Kasumi-1 (cell line): Measurements from ENCODE around the gene CIAO2A.
"Not testable (repeated sequence)": the region's sequence is repeated elsewhere in the genome, so short reads cannot be mapped to it uniquely, and the experiment has no call there.

Experiments used
- DNase-seq, 2 experiments: peaks; one replicate each; lab custom pipeline; 2025; lab: John Stamatoyannopoulos, UW

Gene CIAO2A, protein sequence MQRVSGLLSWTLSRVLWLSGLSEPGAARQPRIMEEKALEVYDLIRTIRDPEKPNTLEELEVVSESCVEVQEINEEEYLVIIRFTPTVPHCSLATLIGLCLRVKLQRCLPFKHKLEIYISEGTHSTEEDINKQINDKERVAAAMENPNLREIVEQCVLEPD

DNA sequence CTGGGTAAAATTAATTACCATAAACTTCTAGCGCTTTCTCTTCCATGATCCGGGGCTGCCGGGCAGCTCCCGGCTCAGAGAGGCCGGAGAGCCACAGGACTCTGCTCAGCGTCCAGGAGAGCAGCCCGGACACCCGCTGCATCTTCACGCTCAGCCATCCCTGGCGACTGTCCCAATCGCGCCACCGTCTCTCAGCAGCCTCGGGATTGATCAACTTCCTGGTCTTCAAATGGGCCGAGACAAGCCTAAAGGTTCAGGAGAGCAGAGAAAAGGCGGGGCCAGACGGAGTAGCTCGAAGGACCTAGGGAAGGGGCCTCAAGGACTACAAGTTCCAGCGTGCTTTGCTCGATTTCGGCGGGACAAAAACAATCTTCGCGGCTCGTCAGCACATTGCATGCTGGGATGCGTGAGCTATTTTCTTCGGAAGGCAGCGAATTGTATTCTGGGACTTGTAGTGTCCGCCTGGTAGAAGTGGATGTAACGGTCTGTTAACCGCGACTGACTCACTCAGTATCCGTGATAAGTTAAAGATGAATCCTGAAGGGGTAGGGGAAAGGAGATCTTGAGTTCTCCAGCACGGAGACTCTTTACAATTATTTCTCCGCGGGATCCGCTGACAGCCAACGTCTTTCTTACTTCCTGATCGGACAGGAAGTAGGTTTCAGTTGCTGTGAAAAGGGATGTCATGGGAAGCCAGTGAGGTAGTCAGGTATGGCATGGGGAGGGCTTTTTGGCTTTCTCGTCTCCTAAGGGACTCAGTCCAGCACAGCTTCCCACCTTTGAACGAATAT lies at the start of gene CIAO2A:
Gene CIAO2A (minus strand): TSS at position 212 of the 791 bp plus-strand sequence. CDS start 70 bp downstream, at position 142.
- peak; percentile 100 for DNase-seq

- no peak for DNase-seq
Observed at GRCh38 chr15:64143276-64143675, 49.6 kb upstream of the CIAO2A start.

- DNase-seq = no peak
Observed at GRCh38 chr15:64141798-64142512, 48.3 kb upstream of the CIAO2A start.

DNA sequence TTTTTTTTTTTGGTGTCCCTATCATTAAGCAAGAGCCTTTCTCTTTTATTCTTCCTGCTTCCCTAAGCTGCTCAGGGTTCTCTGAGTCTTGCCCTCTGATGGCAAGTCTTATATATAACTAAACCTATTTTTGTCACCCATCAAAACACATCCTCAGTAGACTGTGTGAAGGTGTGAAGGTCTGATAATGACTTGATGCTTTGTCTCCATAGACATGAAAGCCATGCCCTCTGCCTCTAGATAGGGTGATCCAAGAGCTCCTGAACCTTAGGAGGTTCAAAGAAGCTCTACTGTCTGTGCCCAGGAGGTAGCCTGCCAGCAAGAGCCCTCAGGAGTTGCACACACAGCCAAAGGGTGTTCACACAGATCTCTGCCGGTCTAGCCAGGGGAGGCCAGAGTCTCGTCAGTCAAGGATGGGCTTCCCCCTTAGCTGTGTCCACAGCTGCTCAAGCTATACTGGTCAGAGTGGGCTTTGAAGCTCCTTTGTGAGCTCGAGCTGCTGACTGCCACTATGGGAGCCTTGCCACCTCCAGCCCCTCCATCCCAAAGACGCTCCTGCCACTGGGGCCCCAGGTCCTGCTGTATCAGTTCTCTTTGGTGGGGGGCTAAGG lies 44.8 kb upstream of the CIAO2A start:
- no peak for DNase-seq

- DNase-seq = no peak
Observed at GRCh38 chr15:64137226-64137833, 43.7 kb upstream of the CIAO2A start.

GRCh38 chr15:64136347-64136746 lies 42.7 kb upstream of the CIAO2A start:
- no peak for DNase-seq

- DNase-seq = no peak
Observed at GRCh38 chr15:64134345-64134829, 40.7 kb upstream of the CIAO2A start.

- DNase-seq = no peak
Observed at GRCh38 chr15:64133623-64134344, 40.1 kb upstream of the CIAO2A start.

- no peak for DNase-seq
Observed at GRCh38 chr15:64132217-64132616, 38.6 kb upstream of the CIAO2A start.

- DNase-seq = no peak
Observed at GRCh38 chr15:64131547-64131946, 37.9 kb upstream of the CIAO2A start.

GRCh38 chr15:64130159-64130558 lies 36.5 kb upstream of the CIAO2A start:
- no peak for DNase-seq

DNA sequence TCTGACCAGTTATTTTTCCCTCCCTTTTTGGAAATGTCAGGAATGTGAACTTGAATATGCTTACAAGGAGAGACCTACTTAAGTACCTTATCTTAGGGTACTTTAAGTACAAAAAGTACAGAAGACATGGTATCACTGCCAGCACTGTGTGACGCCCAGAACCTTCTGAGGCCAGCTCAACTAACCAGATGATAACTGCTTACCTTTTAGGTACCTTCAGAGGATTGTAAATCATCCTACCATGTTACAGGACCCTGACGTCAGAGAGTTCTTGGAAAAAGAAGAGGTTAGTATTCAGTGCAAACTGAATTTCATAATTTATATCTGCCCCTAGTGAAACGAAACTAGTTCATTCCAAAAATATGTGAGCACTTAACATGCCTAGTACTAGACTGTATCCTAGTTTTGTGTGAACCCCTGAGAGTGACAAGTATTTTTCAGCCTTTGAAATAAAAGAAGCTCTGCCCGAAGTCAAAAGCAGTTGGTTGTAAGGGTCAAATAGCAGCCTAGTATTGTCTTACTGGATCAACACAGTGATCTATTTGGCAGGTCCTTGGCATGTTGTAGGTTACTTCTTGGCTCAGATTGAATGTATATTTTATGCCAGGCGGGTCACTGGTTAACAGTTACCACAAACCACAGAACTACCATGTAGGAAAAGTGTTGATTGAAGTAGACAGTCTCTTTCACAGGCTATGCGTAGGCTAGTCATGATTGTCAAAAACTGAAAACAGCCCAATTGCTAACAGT lies 34.1 kb upstream of the CIAO2A start:
- DNase-seq = no peak

GRCh38 chr15:64125978-64126377 lies 32.3 kb upstream of the CIAO2A start:
- DNase-seq = no peak

DNA sequence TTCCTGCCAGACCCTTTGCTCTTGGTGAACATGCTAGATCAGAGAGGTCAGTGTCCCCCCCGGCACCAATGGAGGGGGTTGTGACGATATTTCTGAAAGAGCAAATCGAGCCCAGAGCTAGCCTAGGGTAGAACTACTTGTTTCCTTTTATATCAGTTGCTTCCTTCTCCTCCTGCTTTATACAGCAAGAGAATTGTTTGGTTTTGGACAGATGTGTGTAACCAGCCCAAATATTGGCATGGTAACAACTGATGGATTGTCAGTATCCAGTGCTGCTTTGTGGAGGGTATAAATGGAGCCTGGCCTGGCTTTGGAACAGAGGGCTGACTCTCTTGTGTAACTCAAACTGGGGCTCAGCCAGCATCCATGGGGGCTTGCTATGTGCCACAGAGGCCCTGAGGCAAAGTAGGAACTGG lies 29.3 kb upstream of the CIAO2A start:
- DNase-seq = no peak

GRCh38 chr15:64122444-64122843 lies 28.8 kb upstream of the CIAO2A start:
- DNase-seq = no peak

DNA sequence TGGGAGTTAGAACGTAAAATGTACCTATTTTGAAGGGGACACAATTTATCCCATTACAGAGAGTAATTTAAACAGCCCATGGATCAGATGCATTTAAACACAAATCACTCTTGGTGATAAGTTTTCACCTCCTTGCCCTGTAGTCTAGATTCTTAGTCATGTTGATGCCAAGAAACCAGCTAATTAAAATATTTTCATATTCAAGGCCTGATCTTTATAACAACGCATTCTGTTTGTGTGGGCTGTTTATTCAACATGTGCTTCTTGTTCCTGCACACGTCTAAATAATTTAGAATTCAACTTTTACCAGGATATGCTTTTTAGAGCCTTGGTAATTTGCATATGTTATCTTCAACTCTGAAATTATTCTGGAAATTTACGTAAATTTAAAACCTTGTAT lies 28.0 kb upstream of the CIAO2A start:
- DNase-seq = no peak

GRCh38 chr15:64120322-64120721 lies 26.7 kb upstream of the CIAO2A start:
- not testable (repeated sequence) for DNase-seq

GRCh38 chr15:64117759-64118487 lies 24.3 kb upstream of the CIAO2A start:
- no peak for DNase-seq

GRCh38 chr15:64112904-64113303 lies 19.3 kb upstream of the CIAO2A start:
- DNase-seq = no peak
